Progenitor cell of endocrine pancreas (in vitro differentiated cells): ENCODE measurements around the gene DROSHA. TPM values are rescaled to one million over a fixed set of nuclear protein-coding genes. Genes with fewer than 3 reads are reported as not detected.

Experiments used
- DNase-seq: peaks from one replicate; pipeline ENCODE4 v3.0.0; 2021; ENCODE audit warnings: low spot score; ENCODE audit not compliant: unreplicated experiment
- H3K27ac Mint-ChIP-seq: 2 replicates; pipeline ENCODE4 v1.8.0; 2021; ENCODE audit warnings: mild to moderate bottlenecking, moderate library complexity, mixed read lengths
- H3K27me3 Mint-ChIP-seq: 2 replicates; pipeline ENCODE4 v1.8.0; 2021; ENCODE audit warnings: mixed read lengths
- H3K36me3 Mint-ChIP-seq: 2 replicates; pipeline ENCODE4 v1.8.0; 2022; ENCODE audit warnings: mixed read lengths; ENCODE audit not compliant: insufficient read depth
- H3K4me1 Mint-ChIP-seq: 2 replicates; pipeline ENCODE4 v1.8.0; 2021; ENCODE audit warnings: low read depth, mixed read lengths
- H3K4me3 Mint-ChIP-seq: 2 replicates; pipeline ENCODE4 v1.8.0; 2021; ENCODE audit warnings: low read depth, mild to moderate bottlenecking, moderate library complexity, mixed read lengths
- H3K9me3 Mint-ChIP-seq: 2 replicates; pipeline ENCODE4 v1.8.0; 2021; ENCODE audit warnings: low read depth, mixed read lengths
- total RNA-seq: library from RNA; stranded (reverse); gene quantifications from 2 replicates; pipeline ENCODE4 v1.2.1, GENCODE V29; 2021
- TF ChIP-seq, protein P1 (sequence below): fragments of 200-600 bp; sonication (generic); IDR thresholded peaks from one replicate; pipeline ENCODE4 v1.5.0; 2021; ENCODE audit warnings: antibody characterized with exemption, mild to moderate bottlenecking; ENCODE audit not compliant: unreplicated experiment

Gene DROSHA
- total RNA-seq, 1 donor from 2014 or later, result 100 TPM

GRCh38 chr5:31408814-31409213, 123.1 kb downstream of the DROSHA start:
- no peak for DNase-seq
- TF ChIP-seq, protein P1, sequence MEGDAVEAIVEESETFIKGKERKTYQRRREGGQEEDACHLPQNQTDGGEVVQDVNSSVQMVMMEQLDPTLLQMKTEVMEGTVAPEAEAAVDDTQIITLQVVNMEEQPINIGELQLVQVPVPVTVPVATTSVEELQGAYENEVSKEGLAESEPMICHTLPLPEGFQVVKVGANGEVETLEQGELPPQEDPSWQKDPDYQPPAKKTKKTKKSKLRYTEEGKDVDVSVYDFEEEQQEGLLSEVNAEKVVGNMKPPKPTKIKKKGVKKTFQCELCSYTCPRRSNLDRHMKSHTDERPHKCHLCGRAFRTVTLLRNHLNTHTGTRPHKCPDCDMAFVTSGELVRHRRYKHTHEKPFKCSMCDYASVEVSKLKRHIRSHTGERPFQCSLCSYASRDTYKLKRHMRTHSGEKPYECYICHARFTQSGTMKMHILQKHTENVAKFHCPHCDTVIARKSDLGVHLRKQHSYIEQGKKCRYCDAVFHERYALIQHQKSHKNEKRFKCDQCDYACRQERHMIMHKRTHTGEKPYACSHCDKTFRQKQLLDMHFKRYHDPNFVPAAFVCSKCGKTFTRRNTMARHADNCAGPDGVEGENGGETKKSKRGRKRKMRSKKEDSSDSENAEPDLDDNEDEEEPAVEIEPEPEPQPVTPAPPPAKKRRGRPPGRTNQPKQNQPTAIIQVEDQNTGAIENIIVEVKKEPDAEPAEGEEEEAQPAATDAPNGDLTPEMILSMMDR, result no peak
- Mint-ChIP-seq H3K27ac (no peak overlapping the region), H3K4me3 (no peak overlapping the region), H3K36me3 (peaks cover 23% of the 10 kb centered on the region), H3K27me3 (no peaks in the 10 kb centered on the region), H3K4me1 (no peaks in the 10 kb centered on the region), H3K9me3 (no peaks in the 10 kb centered on the region)

DNA sequence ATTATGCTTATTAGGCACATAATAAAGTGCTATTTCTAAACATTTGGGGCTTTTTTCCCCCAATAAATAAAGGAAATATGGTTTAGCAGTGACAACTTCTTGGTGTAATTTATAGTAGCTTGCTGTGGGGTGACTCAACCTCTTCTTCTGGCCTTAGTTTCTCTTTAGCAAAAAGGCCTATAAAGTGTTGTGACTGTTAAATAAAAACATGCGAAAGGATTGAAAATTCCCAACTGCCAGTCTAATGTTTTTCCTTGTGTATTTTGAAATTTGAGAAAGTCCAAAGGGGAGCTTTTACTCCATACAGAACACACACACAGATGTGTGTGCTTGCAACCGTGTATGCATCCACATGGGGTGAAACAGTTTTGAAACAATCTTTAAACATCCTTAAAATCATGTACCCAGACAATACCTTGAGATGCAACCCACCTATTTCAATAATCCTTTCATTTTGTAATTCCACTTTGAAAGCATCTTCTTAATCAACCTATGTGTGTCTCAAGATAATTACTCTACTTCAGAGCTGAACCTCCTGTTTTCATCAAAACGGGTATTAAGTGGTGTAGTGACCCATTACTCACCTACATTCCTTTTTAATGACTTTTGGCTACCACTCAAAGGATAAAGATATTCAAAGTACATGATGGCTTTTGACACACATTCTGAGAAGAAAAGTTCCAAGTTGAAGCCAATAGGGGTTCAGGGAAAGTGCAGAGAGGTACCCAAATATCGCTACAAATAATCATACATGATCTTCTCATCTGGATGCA, 123.8 kb downstream of the DROSHA start:
- no peaks in the 10 kb centered on the region for H3K9me3 Mint-ChIP-seq
- DNase-seq, result no peak
- peaks cover 22% of the 10 kb centered on the region for H3K36me3 Mint-ChIP-seq
- no peaks in the 10 kb centered on the region for H3K27me3 Mint-ChIP-seq
- TF ChIP-seq, protein P1, result no peak
- H3K27ac Mint-ChIP-seq, result no peak overlapping the region
- H3K4me3 Mint-ChIP-seq, result no peak overlapping the region
- no peaks in the 10 kb centered on the region for H3K4me1 Mint-ChIP-seq

- Mint-ChIP-seq H3K4me3 (no peak overlapping the region), H3K27ac (no peak overlapping the region), H3K27me3 (no peaks in the 10 kb centered on the region), H3K9me3 (no peaks in the 10 kb centered on the region), H3K36me3 (peaks cover 13% of the 10 kb centered on the region), H3K4me1 (peaks cover 11% of the 10 kb centered on the region)
- TF ChIP-seq, protein P1, result no peak
- no peak for DNase-seq
Observed at GRCh38 chr5:31404325-31404724, 127.6 kb downstream of the DROSHA start.

GRCh38 chr5:31401691-31402090, 130.2 kb downstream of the DROSHA start:
- H3K27ac Mint-ChIP-seq, result no peak overlapping the region
- H3K4me1 Mint-ChIP-seq, result peaks cover 14% of the 10 kb centered on the region
- H3K9me3 Mint-ChIP-seq, result no peaks in the 10 kb centered on the region
- H3K4me3 Mint-ChIP-seq, result no peak overlapping the region
- TF ChIP-seq, protein P1, result no peak
- H3K36me3 Mint-ChIP-seq, result peaks cover 7% of the 10 kb centered on the region
- peaks cover 4% of the 10 kb centered on the region for H3K27me3 Mint-ChIP-seq
- no peak for DNase-seq

DNA sequence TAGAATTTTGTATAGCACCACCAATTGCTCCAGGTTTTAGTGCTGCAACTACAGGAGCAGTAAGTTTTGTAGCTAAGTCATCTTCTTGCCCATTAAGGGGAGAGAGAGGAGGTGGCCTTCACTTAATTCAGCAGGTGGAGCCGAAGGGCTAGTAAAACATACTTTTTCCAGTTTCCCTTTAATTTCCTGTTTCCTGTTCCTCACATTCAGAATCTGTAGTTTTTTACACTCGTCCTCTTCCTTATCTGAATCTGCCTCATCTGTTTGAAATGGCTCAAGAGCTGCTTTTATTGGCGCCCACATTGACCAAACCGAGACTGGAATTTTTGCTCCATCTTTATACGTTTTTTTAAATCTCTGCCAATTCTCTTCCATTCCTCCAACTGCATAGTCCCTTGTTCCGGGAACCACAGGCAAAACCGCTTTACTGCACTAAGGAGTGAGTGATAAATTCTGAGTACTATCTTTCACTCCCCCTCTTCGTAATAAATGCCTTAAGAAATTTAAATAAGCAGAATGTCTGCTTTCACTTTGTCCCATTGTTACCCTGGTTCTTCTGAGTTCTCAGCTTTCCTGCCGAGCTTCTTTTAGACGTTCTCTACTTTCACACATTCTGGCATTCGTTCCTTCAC, 133.9 kb downstream of the DROSHA start:
- TF ChIP-seq, protein P1, result no peak

More for the DNA sequence above, 133.9 kb downstream of the DROSHA start:
- no peaks in the 10 kb centered on the region for H3K9me3 Mint-ChIP-seq
- peaks cover 6% of the 10 kb centered on the region for H3K36me3 Mint-ChIP-seq
- H3K4me3 Mint-ChIP-seq, result no peak overlapping the region
- H3K27ac Mint-ChIP-seq, result no peak overlapping the region
- H3K27me3 Mint-ChIP-seq, result peaks cover 4% of the 10 kb centered on the region
- DNase-seq, result no peak
- H3K4me1 Mint-ChIP-seq, result peaks cover 14% of the 10 kb centered on the region
